ENCODE measurements around the gene TEX264.
"Not testable (repeated sequence)": the region's sequence is repeated elsewhere in the genome, so short reads cannot be mapped to it uniquely, and the experiment has no call there.

Gene TEX264

GRCh38 chr3:51670823-51671733 is at the start of gene TEX264:
TSS of gene TEX264 (plus strand) at chr3:51671252. CDS start at chr3:51674305, 3,053 bp downstream.
- DNase-seq: peak; percentile 64

- no peak for DNase-seq
Measured at GRCh38 chr3:51622413-51622812, 48.6 kb upstream of the TEX264 start.

GRCh38 chr3:51622868-51623267 is 48.2 kb upstream of the TEX264 start:
- peak; percentile 85 for DNase-seq

- DNase-seq: no peak
Measured at GRCh38 chr3:51630513-51630912, 40.5 kb upstream of the TEX264 start.

- DNase-seq: no peak
Measured at GRCh38 chr3:51637144-51637940, 33.7 kb upstream of the TEX264 start.

- DNase-seq: peak; percentile 52
Measured at GRCh38 chr3:51637941-51638471, 33.0 kb upstream of the TEX264 start.

GRCh38 chr3:51642462-51642861 is 28.6 kb upstream of the TEX264 start:
- no peak for DNase-seq

GRCh38 chr3:51646091-51646490 is 25.0 kb upstream of the TEX264 start:
- no peak for DNase-seq

GRCh38 chr3:51652103-51652502 is 18.9 kb upstream of the TEX264 start:
- not testable (repeated sequence) for DNase-seq

- not testable (repeated sequence) for DNase-seq
Measured at GRCh38 chr3:51653409-51653808, 17.6 kb upstream of the TEX264 start.

- DNase-seq: no peak
Measured at GRCh38 chr3:51657234-51657633, 13.8 kb upstream of the TEX264 start.

GRCh38 chr3:51659942-51660341 is 11.1 kb upstream of the TEX264 start:
- no peak for DNase-seq

- DNase-seq: no peak
Measured at GRCh38 chr3:51662456-51662855, 8.6 kb upstream of the TEX264 start.

GRCh38 chr3:51668756-51669155 is 2.3 kb upstream of the TEX264 start:
- no peak for DNase-seq

- DNase-seq: peak; percentile 22
Measured at GRCh38 chr3:51669241-51670052, 1.6 kb upstream of the TEX264 start.

GRCh38 chr3:51670053-51670822 is 814 bp upstream of the TEX264 start:
- DNase-seq: no peak

GRCh38 chr3:51671734-51672475 is 853 bp downstream of the TEX264 start:
- DNase-seq: peak; percentile 30

GRCh38 chr3:51673181-51673801 is 2.2 kb downstream of the TEX264 start:
- DNase-seq: no peak

GRCh38 chr3:51673802-51674654 is 3.0 kb downstream of the TEX264 start:
- DNase-seq: no peak

- no peak for DNase-seq
Measured at GRCh38 chr3:51675201-51675611, 4.2 kb downstream of the TEX264 start.
